ENCODE data around the gene GSN.

The GSN gene

DNA sequence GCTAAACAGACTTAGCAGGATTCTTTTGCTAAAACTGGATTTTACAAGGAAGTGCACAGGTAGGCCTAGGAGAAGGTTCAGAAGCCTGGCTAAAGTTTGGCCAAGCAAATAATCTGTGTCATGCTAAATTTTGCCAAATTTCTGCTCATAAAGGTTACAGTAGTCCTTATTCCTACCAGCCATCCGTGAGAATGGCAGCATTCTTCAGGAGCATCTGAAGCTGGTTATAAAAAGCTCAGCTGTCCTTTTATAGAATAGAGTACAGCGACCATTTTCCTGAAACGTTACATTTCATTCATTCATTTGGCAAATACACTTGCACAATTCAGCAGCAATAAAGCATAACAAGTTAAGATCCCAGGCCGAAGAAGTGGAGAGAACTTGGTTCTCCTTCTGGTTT, 6.9 kb downstream of the GSN start:
- no peak for DNase-seq

DNA sequence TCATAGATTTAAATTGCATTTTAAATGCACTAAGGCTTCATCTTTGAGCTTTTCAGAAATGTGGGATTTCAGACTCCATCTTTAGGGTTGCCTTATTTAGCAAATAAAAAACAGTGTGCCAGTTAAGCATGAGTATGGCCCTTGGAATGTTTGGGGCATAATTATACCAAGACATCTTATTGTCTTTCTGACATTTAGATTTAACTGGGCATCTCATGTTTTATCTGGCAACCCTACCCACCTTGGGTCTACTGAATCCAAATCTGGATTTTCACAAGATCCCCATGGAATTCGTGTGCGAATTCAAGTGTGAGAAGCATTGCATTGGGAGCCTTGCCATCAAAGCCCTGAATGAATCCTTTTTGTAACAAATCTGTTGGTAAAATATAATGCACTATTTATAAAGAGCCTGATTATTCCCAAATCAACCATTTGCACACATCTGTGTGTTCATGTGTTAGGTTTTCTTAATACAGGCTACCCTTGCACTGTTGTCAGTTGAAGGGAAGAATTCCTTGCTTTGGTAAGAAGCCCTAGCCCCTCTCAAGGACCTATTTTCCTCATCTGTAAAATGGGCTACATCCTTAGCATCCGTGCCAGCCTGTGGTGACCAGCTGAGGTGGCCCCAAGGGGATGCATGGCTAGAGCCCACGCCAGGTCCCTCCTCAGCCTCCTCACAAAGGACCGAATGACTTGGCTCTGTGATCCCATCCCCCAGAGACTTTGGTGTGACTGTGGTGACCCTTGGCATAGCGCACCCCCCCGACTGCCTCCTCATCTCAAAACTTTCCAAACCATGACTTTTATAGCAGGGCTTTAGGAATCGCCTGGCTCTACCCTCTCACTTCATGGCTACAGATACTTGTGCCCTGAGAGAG, 8.1 kb downstream of the GSN start:
- DNase-seq: no peak

DNA sequence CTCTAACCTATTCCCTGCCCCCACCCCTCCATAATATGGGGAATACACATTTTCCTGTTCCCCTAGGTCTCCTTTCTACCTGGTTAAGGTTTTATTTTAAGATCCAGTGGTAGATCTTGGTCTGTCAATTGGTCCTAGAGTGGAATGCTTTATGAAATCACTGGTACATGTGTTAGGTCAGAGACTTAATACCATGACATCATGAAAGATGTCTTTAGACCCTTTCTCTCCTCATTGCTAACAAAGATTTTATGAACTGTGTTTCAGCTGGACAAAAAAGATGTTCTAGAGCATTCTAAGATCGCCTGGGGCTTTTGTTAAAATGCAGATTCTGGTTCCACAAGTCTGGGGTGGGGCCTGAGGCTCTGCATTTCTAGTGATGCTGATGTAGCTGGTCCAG, 9.1 kb downstream of the GSN start:
- no peak for DNase-seq

DNA sequence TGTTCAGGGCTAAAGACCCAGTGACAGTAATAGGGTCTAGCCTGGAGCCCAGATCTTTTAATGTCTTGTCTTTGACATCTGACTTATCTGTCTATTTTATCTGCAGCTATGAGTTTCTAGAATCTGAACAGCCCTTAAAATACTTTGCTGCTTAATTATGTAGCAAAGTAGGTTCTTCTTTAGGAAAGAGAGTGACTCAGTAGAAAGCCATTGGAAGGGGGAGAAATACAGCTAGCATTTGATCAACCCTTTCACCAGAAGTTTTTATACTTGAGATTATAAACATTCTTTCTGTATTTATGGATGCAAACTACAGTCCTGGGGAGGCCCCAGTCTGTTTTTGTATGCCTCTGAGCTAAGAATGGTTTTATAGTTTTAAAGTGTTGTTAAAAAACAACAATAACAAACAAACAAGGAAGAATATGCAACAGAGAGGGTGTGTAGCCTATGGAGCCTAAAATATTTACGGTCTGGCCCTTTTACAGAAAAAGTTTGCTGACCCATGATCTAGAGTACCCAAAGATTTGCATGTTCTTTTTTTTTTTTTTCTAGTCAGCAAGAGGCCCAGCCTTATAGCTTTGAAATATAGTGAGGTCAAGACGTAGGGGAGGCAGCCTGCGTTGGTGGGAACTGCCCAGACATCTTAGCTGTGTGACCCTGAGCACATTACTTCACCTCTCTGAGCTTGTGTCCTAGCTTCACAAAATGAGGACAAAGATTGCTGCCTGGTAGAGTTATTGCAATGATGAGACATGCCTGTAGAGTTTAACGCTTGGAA, 9.7 kb downstream of the GSN start:
- no peak for DNase-seq

DNA sequence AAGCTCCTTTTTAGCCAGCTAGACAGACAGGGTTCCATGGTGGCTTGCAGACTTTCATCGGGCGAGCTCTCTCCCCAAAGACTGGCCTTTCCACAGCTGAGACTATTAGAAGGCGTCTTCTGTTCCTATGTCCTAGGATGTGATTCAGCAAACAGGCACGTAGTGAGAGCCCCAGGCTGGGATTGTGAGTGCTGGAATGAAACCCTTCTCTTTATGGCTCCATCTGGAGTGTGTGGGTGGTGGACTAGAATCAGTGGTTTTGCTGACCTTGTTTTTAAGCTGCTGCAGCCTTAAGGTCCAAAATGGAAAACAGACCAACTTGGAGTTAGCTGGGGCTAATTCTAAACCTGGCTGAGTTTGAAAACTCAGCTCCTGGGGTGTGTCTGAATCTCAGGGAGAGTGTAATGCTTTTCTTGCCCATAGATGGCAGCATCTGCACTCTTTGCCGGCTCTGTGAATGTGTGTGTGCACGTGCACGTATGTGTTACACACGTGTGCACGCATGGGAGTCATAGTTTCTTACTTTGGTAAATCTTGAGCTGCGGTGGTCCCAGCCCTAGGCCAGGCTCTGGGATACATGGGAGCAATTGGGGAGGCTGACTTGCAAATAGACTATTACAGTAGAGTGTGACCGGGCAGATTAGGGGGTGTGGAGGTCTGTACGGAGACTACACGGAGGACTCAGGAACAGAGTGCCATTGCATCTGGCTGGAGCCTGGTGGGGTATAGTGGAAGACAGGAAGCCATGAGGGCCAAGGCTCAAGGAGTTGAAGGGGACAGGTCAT, 10.7 kb downstream of the GSN start:
- DNase-seq: no peak

DNA sequence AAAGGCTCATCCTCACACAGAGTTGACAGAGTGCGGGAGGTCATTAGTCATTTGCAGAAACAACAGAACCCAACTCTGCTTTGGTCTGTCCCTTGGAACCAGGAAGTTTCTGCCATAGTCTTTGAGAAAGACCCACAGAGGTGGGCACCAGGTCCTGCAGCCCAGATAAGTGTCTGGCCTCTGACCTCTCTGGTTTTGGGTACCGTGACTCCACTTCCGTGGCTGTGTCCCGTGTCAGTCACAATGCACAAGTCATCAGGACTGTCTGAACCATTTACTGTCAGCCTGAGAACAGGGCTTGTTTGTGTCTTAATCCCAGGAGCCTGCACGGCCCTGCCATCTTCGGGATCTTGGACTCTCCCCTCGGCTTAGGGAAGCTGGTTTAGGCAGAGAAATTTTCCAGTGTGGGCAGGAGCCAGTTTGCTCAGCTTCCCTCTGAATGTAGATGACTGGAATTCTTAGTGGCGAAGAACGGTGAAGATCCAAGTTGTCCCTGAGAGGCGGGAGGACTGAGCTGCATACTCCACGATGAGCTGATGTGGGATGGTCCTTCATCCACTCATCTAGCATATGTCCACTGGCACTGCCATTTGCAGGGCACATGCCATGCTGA, 11.9 kb downstream of the GSN start:
- DNase-seq: no peak

DNA sequence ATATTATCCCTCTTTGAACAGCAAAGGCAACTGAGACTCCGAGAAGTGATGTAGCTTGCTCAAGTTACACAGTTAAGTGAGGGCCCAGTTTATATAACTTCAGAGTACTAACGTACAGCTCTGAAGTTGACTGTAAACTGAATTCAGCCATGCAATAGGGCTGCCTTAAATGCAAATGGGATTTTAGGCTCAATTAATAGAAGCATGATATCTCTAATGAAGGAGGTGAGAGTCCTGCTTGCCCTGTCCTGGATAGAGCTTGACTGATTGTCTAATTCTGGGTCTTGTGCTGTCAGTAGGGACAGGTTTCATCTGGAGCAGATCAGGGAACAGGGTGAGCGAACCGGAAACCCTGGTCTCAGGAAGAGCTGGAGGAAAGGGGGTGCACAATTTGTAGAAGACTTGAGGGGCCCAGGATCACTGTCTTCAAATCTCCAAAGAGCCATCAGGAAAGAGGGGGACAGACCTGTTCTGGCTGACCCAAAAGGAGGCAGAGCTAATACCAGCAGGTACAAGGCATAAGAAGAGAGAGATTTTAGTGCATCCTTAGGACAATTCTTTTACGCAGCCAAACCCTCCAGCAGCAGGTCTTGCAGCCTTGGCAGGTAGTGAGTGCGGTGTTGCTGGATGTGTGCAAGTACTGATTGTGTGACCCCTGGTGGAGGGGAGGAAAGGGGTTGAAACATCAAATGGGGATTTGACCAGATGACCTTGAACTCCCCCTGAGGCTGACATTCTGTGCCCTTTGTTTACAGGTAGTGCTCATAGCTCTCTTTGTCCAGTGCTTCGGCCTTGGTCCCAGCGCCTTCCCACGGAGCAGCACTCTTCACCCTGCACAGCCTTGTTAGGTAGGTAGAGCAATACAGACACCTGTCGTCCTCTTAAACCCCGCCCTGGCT, 13.0 kb downstream of the GSN start:
- DNase-seq: no peak

DNA sequence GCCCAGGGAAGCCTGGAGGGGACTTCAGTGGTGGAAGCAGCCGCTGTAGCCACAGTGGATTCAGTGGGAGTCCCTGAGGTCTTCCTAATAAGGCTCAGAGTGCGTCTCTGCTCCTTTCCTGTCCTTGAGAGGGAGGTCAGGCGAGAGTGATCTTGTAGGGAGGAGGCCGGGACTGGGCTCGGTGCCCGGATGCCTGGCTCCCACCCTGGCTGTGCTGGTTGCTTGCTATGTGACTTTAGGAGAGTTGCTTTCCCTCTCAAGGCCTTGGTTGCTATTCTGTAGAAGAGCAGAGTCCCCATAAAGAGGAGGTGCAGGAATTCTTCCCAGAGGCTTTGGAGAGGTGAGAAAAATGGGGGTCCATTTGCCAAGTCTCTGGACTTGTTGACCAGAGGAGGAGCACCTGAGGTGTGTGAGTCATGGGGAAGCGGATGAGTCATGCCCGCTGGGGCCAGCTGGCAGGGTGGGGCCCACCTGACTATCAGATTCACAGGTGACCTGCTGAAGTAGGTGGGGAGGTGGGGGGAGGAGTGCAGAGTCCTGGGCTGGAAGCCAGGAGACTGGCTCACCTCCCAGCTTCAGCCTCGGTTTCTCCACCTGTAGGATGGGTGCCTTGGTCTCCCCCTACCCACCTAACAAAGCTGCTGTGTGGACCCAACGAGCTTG, 13.8 kb downstream of the GSN start:
- no peak for DNase-seq

DNA sequence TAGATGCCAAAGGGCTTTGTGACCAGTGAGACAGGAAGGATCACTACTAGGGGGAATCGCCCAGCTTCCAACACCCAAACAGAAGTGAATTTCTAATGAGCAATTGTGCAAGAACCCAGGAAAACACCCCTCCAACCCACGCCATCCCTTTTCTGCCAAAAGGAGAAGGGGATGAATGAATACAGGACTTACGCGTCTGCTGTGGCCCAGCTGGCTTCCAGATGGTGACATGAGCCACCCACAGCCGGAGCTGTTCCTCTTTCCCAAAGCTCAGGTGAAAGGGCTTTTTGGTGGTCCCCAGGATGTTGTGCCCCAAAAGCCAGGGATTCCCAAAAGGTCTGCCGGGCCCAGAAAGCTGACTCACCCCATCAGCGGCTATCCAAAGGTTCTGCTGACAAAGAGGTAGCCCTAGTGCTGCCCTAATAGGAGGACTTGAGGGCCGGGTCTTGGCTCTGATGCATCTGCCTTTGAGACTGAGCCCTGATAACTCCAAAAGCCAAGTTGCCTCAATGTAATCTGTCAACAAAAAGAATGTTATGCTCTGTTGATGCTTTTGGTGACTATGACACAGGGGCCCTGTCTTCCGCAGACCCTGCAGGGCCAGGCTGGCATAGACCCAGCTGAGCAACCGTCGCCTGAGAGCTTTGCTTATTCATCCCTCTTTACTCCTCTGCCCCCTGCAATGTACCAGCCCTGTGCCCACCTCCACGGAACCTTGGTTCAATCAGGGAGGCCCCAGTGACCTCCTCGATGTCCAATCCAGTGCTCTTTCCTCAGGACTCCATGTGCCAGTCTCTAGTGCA, 14.5 kb downstream of the GSN start:
- no peak for DNase-seq

DNA sequence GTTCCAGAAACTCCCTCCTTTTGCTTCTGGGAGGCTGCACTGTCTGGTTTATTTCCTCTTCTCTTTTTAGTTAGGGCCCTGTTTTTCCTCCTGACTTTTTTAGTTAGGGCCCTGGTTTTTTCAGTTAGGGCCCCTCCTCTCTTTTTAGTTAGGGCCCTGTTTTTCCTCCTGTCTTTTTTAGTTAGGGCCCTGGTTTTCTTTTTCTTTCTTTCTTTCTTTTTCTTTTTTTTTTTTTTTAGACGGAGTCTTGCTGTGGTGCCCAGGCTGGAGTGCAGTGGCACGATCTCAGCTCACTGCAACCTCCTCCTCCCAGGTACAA, 15.1 kb downstream of the GSN start:
- no peak for DNase-seq

DNA sequence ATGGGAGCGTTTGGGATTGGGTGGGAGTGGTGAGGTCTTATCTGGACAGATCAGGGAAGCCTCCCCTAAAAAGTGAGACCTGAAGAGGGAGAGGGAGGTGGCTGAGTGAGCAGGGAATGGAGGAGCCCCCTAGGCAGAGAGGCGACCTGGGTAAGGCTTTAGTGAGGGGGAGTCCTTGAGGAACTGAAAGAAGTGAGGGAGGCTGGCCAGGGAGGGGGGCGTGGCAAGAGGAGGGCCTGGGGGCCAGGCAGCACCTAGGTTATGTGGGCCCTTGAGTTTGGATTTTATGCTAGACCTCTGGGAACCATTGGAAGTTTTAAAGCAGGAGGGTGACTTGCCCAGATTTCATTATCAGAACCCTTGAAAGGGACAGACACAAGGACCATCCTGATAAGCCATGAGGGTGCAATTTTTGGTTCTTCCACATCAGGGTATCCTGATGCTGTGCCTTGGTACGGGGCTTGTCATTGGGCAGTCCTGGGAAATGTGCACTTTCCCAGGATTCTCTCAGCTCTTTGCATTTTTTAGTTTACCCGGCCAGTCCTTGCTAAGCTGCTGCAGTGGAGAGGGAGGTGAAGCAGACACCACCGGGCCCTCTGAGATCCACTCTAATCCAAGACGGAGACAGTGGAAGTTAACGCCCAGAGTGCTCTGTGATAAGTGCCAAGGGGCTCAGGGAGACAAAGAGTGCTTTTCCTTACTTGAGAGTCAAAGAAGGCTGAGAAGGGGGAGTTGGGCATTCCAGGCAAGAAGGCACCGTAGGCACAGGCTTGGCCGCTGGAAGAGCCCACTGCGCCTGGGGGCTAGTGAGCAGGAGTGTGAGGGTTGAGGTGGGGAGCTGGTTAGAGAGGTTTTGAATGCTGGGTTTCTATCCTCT, 16.1 kb downstream of the GSN start:
- DNase-seq: no peak

DNA sequence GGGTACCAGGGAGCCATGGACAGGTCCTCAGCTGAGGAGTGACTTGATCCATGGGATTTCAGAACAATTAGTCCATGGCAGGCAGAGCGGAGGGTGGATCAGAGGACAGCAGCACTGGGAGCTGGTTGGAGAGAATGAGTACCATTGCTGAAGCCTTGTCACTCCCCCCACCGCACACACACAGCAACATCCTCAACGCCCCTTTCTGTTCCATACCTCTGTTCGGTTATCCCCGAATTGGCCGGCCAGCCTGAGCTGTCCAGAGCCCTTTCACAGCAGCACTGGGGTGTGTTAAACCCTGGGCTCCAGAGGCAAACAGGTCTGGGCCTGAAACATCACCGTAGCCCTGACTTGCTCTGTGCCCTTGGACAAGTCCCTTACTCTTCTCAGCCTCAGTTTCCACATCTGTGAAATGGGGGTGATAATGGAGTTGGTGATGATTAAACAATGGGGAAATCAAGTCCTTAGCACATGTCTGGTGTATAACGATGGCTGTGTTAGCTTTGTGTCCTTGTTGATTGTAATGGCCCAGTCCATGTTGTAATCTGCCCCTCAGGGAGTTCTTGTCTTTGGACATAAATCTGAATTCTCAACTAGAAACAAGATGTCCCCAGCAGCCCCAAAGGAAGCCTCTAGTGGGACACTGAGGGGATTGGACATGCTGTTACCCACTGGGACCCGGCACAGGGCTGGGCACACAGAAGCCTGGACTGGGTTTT, 16.9 kb downstream of the GSN start:
- DNase-seq: no peak

DNA sequence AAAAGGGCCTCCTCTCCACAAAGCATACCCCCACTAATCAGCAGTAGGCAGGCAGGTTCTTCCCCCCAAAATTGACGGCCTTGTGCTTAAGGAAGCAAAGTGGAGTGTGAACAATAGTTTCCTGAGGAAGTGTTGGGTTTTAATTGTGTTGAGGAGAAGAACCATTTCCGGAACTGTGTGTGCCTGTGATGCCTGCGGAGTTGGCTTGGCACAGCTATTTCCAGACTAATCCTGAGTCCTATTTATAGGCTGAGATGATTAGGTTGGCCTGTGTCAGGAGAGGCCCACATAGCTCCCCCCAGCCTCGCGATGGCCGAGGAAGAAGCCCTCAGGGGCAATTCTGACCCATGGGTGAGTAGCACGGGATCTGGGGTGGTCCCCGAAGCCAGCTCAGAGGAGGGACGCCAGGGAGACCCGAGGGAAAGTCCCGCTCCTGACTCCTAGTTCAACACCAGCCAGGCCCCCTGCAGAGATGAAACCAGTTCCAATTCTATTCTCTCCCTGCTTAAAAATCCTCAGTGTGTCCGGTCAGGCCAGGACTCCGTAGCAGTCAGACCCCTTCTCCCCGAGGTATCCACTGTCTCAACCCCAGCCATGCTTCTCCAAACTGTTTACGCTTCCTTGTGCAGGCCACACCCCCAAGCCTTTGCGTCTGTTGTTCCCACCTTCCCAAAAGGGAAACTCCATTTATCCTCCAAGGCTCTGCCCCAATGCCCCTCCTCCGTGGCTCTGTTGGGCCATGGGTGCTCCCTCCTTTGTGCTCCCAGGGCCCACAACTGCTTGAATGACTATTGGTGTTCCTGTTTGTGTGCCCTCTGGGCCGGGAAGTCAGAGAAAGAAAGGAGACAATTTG, 18.1 kb downstream of the GSN start:
- DNase-seq: no peak

DNA sequence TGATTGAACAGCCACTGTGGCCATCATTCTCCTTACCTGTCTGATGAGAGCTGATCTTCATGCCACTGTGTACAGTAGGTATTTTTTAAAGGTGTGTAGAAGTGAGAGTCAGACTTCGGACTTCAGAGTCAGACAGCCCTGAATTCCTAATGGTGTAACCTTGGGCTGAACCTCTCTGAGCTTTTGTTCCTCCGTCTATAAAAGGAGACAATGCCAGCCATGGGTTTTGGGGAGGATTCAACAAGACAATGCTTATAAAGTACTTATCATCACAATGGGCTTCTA, 18.7 kb downstream of the GSN start:
- no peak for DNase-seq

DNA sequence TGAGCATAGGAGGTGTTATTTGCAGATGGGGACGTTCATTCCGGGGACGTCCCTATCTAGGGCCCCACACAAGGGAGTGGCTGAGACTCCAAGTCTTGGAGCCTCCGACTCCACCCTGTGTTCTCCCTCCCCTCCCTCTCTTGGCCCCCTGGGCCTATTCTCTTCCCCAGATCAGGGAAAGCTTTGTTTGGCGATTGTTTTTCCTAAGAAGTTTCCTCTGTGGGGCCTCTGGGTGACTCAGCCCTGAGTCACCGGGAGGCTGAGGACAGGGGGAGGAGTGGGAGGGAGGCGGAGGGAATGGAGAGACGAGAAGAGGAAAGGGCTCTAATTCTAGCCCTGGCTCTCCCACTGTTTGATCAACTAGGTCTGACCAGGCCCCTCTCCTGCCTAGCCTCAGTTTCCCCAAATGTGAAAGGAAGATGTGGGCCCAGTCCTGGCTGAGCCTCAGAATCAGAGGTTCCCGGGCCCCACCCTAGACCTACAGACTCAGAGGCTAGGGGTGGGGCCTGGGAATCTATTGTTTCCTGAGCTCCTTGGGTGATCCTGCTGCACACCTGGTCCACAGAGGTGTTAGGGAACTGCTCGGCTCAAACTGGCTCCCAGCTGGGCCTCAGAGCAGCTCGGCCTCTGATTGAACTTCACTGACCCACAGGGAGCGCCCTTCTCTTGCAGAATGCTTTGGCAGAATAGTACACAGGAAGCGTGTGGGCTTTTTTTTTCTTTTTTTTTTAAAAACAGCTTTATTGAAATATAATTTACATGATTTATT, 19.2 kb downstream of the GSN start:
- DNase-seq: no peak

DNA sequence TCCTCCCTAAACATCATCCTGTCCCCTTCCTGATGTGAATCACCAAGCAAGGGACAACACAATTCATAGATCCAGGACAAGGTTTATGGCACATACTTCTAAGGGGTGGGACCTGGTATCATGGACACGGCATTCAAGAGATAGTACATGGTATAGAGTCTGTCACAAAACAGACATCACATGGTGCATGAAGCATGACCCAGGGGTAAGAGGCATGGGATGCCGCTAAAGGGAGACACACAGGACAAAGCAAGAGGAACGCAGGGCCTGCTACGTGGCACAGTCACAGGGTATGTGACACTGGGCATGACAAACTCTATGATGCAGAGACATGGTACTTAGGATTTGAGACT, 20.7 kb downstream of the GSN start:
- DNase-seq: no peak

DNA sequence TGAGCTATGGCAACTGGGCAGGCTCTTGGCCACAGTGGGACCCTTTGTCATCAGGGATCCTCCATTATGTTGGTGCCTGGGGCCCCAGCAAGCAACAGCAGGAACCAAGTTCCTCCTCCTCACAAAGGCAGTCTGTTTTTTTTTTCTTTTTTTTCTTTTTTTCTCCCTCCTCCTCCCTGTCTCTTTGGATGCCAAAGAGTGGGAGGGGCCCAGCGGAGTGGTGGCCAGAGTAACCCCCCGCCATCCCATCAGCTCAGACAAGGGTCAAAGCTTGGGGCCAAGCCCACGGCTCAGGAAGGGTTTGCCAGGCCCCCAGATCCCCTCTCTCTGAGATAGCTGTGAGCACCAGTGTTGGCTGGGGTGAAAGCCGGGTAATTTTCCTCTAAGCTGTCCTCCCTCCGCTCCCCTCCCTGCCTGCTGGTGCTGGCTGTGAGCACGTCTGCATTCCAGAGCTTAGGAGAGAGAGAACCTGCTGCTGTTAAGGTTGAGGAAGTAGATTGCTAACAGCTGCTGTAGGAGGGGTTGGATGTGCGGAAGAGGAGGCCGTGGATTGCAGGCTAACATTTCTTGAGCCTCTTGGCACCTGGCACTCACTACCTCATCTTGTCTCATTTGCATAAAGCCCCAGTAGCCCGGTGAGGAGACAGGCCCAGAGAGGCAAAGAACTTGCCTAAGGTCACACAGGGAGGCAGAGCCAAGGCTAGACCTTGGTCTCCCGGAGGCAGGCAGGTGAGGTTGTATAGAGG, 21.2 kb downstream of the GSN start:
- DNase-seq: no peak
